Liver (tissue), 3 donors: Measurements from ENCODE around the gene RBPJ.

ENCODE experiments used
- CTCF ChIP-seq: fragments of 150-350 bp; IDR thresholded peaks from 2 replicates; pipeline ENCODE4 v1.5.1; 2017; ENCODE audit warnings: improper control_type of control experiment, low read depth, low read length; ENCODE audit not compliant: missing input control
- MAX ChIP-seq: IDR thresholded peaks from 2 replicates; pipeline ENCODE4 v1.6.1; 2016; ENCODE audit warnings: antibody characterized with exemption
- NR2F2 ChIP-seq: IDR thresholded peaks from 2 replicates; pipeline ENCODE4 v1.6.1; 2016; ENCODE audit warnings: antibody characterized with exemption
- YY1 ChIP-seq: IDR thresholded peaks from 2 replicates; pipeline ENCODE4 v1.6.1; 2016; ENCODE audit warnings: antibody characterized with exemption, mild to moderate bottlenecking
- donor health status: healthy.
- donor health status: healthy.

- TF ChIP-seq CTCF (no peak), MAX (no peak), NR2F2 (no peak), YY1 (no peak)
These were observed 81.6 kb downstream of the RBPJ start for GRCh38 chr4:26402458-26402857.
